DOHH2 (cell line): Measurements from ENCODE around the gene MRC1.

Experiments
- CTCF ChIP-seq: fragments of 200-600 bp; sonication (generic); IDR thresholded peaks from one replicate; pipeline ENCODE4 v1.5.1; 2014; ENCODE audit warnings: antibody characterized with exemption, mild to moderate bottlenecking, low read depth, low read length; ENCODE audit not compliant: poor library complexity, severe bottlenecking
- EZH2phosphoT487 ChIP-seq: fragments of 200-600 bp; sonication (generic); IDR thresholded peaks from 2 replicates; pipeline ENCODE4 v1.6.1; 2017; ENCODE audit warnings: borderline replicate concordance, mild to moderate bottlenecking, antibody characterized with exemption, low read length, moderate library complexity, mixed read lengths

GRCh38 chr10:17766731-17767130 lies 42.4 kb upstream of the MRC1 start:
- TF ChIP-seq CTCF, result no peak
- TF ChIP-seq EZH2phosphoT487, result no peak
